GM21737 (cell line): ENCODE measurements around the gene VSNL1.

Source experiments
- ATAC-seq: cut with Tn5 transposase; IDR thresholded peaks from one replicate; pipeline ENCODE4 v1.9.1; 2021; ENCODE audit warnings: mild to moderate bottlenecking, moderate library complexity; ENCODE audit not compliant: unreplicated experiment

The VSNL1 gene

DNA sequence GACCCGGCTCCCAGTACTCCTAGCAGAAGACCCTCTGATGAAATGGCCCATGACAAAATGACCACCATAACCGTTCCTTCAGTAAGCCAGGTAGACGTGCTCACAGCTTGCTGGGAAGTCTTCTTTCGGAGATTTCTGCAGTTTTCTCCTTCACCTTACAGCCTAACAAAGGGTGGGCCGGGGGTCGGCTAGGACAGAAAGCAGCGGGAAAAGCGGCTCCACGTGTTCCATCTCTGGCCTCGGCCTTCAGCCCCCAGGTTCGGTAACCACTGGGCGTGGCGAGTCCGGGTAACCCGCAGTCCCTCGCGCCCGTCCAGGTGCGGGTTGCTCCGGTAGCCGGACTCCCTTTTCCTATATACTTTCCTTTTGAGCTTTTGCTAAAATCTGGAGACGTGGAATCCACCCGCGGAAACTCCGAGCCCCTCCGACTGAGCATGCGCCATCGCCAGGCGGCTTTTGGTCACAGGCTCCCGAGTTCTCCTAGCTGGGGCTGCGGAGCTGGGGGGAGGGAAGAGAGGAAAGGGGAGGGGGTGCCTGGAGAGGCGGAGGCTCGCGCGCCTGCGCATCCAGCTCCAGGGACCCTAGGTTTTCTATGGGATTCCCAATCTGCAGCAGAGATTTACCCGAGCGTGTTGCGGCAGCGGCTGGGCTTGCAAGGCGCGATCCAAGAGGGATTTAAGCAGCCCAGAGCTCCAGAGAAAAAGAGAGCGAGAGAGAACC lies at the start of gene VSNL1:
TSS of gene VSNL1 (plus strand) at position 604 of the 720 bp plus-strand sequence. CDS start 51,379 bp downstream, outside the sequence.
- ATAC-seq: no peak

- no peak for ATAC-seq
These were observed 44.9 kb upstream of the VSNL1 start for GRCh38 chr2:17495590-17495989.

- no peak for ATAC-seq
These were observed 42.8 kb upstream of the VSNL1 start for GRCh38 chr2:17497718-17498117.

DNA sequence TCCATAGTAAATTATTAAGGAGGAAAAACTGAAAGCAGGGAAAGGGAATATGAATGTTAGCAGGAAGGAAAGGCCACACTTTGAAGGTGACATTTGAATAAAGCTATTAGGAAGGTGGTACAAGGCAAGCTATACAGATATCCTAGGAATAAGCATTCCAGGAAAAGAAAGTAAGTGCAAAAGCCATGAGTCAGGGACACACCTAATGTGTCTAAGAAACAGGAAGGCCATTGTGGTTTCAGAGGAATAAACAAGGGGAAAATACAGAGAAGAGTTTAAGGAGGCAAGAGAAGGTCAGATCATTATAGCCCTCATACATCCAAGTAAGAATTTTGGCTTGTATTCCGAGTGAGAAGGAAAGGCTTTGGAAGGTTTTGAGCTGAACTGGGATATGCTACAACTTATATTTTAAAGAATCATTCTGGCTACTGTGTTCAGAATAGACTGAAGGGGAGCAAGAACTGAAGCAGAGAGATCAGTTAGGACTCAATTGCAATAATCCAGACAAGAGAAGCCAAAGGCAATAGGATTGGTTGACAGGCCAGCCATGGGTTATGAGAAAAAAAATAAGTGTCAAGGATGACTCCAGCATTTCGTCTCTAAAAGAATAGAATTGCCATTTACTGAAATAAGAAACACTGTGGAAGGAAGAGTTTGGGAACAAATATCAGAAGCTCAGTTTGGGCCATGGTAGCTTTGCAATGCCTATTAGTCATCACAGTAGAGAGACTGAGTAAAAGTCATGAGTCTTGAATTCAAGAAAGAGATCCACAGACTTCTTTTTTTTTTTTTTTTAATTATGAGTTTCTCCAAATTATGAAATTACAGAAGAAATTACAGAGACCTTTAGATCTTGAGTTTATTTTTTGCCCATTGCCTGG lies 33.5 kb upstream of the VSNL1 start:
- no peak for ATAC-seq

- ATAC-seq: peak; percentile 31
These were observed 24.8 kb upstream of the VSNL1 start for GRCh38 chr2:17515652-17516051.

DNA sequence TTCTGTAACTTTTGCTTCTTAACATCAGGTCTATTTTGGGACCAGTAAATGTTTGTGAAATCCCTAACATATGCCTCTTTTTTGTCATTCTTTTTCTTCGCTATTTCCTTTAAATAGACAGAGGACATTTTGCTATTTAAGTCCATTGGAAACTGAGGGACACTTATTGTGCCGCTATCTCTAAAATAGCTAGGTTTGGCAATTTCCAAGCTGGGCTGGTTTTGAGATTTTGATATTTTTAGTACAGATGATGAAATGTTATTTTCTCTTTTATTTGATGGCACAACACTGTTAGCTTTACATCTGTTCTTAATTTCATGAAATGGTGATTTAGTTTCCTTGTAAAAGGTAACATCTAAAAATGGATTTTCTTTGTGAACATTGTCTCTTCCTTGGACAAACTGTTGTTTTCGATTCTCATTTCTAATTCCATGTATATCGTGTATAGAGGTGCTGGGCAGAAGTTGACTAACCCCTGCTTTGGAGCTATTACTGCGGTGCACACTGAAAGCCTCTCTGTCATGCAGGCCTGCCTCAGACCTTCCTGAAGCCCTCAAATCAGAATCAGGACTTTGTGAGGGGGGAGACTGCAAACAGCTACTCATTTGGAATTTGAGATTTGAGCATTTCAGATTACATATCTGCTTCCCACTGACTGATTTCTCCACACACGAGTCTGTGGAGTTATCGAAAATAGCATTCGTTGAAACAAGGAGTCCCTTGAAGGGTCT lies 22.9 kb upstream of the VSNL1 start:
- ATAC-seq: peak; percentile 24

GRCh38 chr2:17518212-17519154 lies 22.0 kb upstream of the VSNL1 start, which contains the start of gene RAD51AP2:
Gene RAD51AP2, minus strand, starts transcription at chr2:17518440. Its CDS starts 25 bp downstream, at chr2:17518415.
- ATAC-seq: peak; percentile 87

- ATAC-seq: no peak
These were observed 21.0 kb upstream of the VSNL1 start for GRCh38 chr2:17519486-17519885.

DNA sequence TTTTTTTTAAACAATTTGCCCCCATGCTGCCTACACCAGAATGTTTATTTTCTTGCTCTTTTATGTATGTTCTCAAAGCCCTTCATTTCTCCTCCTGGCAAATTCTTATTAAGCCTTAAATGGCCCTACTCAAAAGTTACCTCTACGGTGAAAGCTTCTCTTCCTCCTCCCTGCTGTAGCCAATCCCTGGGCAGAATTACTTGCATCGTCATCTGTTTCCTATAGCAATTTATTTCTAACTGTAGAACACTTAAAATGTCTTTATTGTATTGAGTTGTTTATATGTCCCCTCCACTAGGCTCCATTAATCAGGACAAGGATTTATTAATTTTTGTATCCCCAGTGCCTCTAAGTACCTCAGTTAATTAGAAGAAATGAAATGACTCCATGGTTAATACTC lies 19.7 kb upstream of the VSNL1 start:
- no peak for ATAC-seq

GRCh38 chr2:17521621-17522020 lies 18.9 kb upstream of the VSNL1 start:
- no peak for ATAC-seq

GRCh38 chr2:17522303-17522702 lies 18.2 kb upstream of the VSNL1 start:
- ATAC-seq: no peak

- no peak for ATAC-seq
These were observed 10.7 kb upstream of the VSNL1 start for GRCh38 chr2:17529771-17530170.

DNA sequence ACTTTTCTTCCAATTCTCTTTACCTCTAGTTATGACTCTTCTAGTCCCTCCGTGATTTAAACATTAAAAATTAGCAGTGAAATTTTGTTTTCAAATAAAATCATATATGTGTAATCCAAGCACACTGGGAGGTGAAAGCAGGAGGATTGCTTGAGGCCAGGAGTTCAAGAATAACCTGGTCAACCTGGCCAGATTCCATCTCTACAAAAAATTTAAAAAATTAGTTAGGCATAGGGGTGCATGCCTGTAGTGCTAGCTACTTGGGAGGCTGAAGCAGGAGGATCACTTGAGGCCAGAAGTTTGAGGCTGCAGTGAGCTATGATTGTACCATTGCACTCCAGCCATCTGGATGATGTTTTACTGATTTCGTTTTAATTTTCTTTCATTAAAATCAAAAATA lies 7.0 kb upstream of the VSNL1 start:
- no peak for ATAC-seq

DNA sequence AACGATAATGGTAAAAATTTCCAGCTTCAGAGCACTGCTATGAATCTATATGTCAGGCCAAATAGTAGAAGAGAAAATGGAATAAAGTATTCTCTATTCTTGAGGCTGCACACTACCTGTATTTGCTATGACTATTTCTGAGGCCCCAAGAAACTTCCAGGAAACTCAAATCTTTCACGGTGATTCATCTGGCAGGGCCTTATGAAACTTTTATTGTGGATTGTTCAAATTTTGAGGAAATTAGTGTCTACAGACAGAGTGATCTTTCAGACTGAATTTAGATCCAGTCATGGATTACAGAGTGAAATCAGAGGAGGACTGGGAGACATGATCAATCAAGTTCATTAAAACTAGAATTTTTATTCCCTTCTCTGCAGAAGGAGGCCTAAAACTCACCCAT lies 4.1 kb upstream of the VSNL1 start:
- no peak for ATAC-seq

GRCh38 chr2:17538022-17538843 lies 2.3 kb upstream of the VSNL1 start:
- ATAC-seq: no peak

DNA sequence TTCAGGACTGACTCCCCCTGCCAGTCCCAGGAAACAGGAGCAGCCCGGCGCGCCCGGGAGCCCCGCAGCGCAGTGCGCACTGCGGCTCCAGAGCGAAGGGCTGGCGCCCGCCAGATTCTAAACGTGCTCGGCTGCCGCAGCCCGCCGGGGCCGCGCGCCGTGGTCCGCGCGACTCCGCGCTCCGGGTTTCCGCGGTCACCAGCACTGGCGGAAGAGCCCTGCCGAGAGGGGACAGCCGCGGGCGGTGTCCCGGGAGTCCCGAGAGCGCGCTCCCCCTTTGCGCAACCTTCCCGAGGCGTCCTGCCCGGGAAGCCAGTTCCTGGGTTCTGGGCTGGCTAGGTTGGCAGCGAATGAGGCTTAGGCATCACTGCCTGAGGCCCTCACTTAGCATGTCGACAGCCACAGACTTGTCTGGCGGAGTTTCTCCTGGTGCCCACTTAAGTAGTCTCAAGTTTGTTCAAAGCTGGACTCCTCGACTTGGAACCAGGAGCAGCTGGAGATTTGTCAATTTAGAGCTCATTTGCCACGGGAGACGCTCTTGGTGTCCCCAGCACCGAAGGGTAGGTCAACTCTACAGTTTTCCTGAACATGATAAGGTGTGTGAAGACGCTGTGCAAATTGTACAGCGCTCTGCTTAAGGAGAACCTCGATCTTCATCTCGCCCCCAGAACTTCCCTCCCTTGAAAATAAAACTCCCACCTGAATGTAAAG lies 1.5 kb upstream of the VSNL1 start:
- no peak for ATAC-seq

DNA sequence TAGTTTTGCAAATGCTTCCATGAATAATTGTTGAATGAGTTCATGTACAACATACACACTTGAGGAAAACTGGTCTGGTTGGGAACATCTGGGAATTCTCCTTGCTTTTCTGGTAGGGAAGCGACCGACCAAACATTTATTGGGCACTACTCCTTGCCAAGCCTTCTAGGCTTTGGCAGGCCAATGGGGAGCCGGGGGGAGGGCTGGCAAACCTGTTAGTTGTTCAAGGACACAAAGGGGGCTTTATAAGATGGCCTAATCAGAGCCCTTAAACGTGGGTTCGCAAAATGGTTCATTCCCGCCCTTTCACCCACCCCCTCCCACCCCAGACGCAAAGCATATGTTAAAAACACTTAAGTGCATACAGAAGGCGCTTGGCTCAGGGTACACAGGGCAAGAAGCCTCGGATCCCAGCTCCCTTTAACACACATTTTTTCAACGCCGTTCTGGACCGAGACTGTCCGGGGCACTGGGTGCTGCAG lies 844 bp upstream of the VSNL1 start:
- no peak for ATAC-seq

- no peak for ATAC-seq
These were observed 476 bp downstream of the VSNL1 start for GRCh38 chr2:17540813-17541530.
